GM18499 (cell line): ENCODE measurements around the gene TBX18.

Experiments used
- ATAC-seq: cut with Tn5 transposase; IDR thresholded peaks from one replicate; pipeline ENCODE4 v1.9.1; 2021; ENCODE audit warnings: moderate number of reproducible peaks; ENCODE audit not compliant: insufficient read depth, unreplicated experiment

Gene TBX18

GRCh38 chr6:84773431-84774156 lies 9.2 kb upstream of the TBX18 start:
- ATAC-seq = no peak

- ATAC-seq = no peak
These were observed 8.7 kb upstream of the TBX18 start for GRCh38 chr6:84773133-84773430.

DNA sequence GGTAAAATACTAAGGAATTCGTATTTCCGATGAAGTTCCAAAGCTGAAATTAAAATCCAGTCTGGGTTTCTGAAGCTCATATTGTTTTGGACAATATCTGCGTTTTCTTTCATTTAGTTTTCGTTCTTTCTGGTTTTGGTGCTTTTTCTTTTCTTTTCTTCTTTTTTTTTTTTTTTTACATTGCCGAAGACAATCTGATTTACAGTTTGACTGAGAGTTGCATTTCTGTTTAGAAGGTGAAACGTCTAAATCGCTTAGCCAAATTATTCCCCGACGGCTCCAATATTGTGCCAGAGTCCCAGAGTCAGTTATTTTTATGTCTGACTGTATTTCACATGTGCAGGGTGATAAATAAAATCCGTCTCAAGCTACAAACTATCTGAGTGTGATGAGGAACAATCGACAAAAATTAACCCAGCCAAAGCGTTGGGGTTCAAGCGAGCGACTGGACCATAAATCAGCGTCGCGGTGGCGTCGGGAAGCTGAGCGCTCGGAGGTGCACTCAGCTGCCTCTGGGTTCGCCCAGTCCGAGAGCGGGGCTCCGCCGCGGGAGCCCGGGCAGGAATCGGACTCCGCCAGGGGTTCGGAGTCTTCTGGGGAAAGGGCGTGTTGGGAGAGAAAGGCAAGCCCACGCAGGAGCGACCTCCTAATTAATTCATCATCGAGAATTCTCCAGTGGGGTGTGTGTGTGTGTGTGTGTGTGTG lies 8.2 kb upstream of the TBX18 start:
- ATAC-seq = no peak

DNA sequence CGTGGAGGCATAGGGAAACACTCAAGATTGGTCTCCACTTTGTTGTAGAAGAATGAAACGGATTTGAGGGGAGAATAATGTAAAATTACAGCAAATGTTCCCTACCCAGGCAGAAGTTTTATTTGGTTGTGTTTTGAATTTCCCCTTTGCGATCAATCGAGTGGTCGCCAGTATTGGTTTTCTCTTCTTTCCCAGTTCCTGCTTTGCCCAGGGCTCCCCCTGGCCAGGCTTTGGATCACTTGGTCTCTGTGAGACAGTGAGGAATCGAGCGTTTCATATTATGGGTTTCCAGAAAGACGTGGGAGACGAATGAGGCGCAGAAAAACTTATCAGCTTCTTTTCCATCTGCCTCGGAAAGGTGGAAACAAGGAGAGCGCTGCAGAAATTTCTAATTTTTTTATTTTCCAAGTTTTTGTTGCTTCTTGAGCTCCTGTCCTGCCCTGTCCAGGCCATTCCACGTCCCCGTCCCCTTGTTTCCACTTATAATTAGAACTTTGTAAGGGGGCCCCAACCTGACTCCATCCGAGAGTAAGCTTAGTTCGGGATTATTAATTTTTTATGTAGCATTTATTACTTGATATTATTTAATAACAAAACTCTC lies 7.5 kb upstream of the TBX18 start:
- ATAC-seq = no peak

DNA sequence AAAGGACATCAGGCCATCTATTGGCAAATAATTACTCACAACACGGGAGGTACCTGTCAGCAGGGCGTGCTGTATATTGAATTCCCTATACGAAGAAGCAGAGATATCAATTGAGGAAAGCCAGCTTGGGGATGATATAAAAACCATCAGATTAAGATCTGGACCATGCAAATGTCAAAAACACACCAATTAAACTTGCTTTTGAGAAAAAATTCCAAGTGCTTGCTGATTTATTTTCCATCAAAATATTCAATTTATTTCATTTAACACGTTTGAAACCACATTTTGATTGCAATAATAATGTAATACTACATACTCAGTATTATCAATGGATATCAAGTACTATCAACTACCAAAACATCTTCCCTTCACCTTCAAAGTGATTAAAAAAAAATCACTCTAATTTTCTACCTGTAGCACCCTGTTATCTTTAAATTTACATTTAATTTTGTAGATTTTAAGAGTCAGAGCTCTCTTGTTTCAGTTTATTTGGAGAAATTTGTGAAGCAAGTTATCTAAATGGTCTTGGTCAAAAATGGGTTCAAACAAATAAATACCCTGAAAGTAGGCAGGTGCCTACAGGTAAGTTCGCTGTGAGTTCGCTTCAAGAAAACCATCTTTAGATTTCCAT lies 6.8 kb upstream of the TBX18 start:
- no peak for ATAC-seq

DNA sequence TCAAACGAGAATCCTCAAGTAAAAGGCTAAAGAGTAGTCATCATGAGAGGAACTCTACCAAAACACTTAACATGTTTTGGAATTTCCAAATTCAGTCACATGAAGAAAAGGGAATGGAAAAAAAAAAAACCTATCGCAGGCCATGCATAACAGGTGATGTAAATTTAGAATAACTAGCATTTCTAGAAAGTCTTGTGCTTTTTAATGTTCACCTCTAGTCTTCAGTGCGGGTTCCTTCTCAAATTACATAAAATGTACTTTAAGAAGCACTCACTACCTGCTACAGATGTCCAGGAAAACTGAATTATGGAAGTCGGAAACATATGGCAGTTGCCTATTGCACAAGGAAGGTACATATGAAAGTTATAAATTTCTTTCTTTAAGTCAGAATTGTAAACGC lies 6.1 kb upstream of the TBX18 start:
- ATAC-seq = no peak

DNA sequence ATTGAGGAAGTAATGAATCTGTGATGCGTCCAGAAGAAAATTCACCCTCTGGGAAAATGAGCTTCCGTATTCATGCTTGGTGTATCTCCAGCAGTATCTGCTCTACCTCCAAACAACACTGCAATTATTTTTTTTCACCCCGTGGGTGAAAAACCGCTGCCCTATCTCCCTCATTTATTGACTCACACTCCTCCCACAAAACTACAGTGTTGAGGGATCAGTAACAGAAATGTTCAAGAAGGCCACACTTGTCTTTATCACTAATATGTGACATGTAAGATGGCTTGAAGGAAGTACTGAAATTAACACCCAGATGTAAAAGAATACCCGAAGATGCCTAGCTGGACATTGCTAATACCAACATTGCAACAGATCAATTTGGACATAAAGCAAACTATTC lies 4.9 kb upstream of the TBX18 start:
- no peak for ATAC-seq

- no peak for ATAC-seq
These were observed 4.2 kb upstream of the TBX18 start for GRCh38 chr6:84768442-84769174.

- ATAC-seq = no peak
These were observed 3.3 kb upstream of the TBX18 start for GRCh38 chr6:84767526-84768201.

- no peak for ATAC-seq
These were observed 2.6 kb upstream of the TBX18 start for GRCh38 chr6:84766799-84767525.

- no peak for ATAC-seq
These were observed 1.9 kb upstream of the TBX18 start for GRCh38 chr6:84766118-84766798.

DNA sequence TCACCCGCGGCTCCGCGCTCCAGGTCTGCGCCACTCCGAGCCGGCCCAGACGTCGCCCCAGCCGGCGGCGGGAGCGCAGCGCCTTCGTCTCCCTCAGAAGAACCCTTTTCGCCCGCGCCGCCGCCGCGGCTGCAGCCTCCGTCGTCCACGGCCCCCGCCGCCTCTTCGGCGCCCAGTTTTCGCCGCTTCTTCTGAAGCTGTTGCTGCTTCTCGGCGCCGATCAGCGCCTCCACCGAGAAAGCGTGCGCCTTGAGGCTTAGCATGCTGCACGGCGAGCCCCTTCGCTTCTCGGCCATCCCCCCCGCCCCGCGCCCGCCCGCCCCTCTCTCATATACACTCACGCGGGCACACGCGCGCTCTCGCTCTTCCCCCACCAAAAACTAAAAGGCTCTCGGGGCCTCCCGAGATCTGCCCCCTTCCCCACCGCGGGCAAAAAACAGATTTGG lies 489 bp downstream of the TBX18 start:
- no peak for ATAC-seq

DNA sequence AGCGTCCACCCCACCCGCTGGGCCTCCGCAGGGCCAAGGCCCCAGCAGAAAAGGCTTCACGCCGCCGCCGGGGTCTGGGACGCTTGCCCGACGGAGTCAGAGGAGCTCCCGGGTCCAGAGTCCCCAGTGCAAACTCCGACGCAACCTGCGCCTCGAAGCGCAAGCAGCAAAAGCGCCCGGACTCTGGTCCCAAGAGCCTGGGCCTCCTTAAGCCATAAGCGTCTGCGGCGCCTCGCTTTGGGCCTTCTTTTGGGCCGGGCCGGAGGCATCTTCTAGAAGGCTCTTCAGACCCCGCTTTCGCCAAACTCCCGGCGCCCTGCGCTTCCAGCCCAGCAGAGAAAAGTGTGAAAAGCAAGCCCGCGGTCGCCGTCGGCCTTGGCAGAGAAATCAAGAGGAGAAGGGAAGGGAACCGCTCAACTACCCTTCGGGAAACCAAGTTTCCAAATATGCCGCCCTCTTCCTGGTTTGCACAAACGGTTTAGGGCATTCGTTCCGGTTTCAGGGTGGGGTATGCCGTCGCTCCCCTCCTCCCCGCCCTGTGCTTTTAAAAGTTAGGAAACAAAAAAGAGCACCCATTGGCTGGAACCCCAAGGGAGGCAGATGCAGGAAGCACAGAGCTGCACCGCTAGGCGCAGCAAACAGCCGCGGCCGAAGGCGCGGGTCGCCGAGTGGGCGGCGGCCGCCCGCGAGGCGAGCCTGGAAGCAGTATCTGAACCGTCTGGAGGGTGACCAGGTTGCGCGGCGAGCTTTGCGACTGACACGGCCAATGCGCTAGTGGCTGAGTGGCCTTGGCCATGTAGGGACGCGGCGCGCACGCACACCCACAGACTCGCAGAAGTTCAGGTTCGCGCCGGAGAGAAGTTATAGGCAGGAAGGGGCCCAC lies 1.2 kb downstream of the TBX18 start:
- ATAC-seq = no peak

GRCh38 chr6:84762220-84763002 lies 2.0 kb downstream of the TBX18 start:
- no peak for ATAC-seq

DNA sequence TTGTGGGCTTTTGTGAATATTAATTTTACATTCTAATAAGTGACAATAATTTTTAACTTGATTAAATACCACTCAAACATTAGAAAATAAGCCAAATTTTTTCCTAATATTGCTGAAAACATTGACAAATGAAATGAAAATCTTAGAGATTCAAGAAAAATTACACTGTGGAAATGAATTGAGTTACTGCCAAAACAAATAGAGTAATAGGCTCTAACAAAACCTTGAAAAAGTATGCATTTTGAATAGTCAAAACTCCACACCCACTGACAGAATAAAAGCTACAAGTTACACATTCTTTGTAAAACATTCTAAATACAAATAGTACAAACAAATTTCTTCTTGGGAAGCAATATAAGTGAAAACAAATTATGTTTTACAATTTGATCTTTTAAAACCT lies 5.9 kb downstream of the TBX18 start:
- ATAC-seq = no peak

DNA sequence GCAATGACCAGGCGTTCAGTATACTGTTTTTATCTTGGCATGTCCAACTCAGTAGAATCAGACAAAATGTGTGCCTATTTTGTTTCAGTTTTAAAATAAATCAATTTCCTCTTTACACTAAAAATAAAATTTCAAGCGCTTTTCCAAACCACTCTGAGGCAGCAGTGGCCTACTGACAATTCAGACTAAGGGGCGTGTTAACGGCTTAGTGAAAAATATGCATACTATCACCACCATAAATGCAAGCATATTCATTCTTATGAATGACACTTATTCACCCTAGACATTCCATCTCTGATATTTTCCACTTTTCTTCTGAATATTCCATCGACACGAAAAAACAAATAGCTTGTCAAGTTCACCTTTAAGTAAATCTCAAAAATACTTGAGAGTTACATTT lies 7.5 kb downstream of the TBX18 start:
- ATAC-seq = no peak

DNA sequence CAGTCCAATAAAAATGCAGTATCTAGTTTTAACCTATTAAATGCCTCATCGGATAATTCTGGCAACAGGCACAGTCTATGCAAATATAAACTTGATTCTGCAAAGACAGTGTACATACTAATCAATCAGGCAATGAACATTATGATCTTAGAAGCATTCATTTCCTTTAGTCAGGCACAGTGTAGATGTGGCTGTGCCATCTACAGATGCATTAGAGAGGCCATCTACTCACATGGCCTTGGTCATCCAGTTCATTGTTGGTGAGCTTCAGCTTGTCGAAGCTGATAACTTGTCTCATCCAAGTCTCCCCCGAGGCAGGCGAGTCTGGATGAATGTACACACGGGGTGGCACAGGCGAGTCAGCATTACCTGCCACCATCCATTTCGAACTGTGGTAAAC lies 7.9 kb downstream of the TBX18 start:
- no peak for ATAC-seq
